Uterus (tissue), 4 donors: ENCODE data around the gene RALGAPB. TPM values are rescaled to one million over a fixed set of nuclear protein-coding genes. Genes with fewer than 3 reads are reported as not detected.

Source experiments
- DNase-seq, 2 donors: peaks; one replicate each; pipeline ENCODE4 v3.0.0-alpha.2; 2019 to 2020
- H3K27ac ChIP-seq, 2 donors: fragments of 200-600 bp; sonication (generic); 1 replicate in 1 of 2; 2 replicates in 1 of 2; pipeline ENCODE4 v1.5.1; 2016 to 2018
- H3K27me3 ChIP-seq, 2 donors: fragments of 200-600 bp; sonication (generic); one replicate each; pipeline ENCODE4 v1.5.1; 2018 to 2019; ENCODE audit warnings: control low read depth in 1 of 2
- H3K36me3 ChIP-seq, 2 donors: fragments of 200-600 bp; sonication (generic); one replicate each; pipeline ENCODE4 v1.5.1; 2019; ENCODE audit warnings: control low read depth in 1 of 2
- H3K4me1 ChIP-seq, 2 donors: fragments of 200-600 bp; sonication (generic); one replicate each; pipeline ENCODE4 v1.5.1; 2018 to 2019; ENCODE audit warnings: control low read depth in 1 of 2
- H3K4me3 ChIP-seq, 2 donors: fragments of 200-600 bp; sonication (generic); 1 replicate in 1 of 2; 2 replicates in 1 of 2; pipeline ENCODE4 v1.5.1; 2018 to 2019; ENCODE audit warnings: mild to moderate bottlenecking in 1 of 2
- H3K9me3 ChIP-seq, 2 donors: fragments of 200-600 bp; sonication (generic); one replicate each; pipeline ENCODE4 v1.5.1; 2019; ENCODE audit warnings: control low read depth in 1 of 2
- POLR2A ChIP-seq, 2 donors: fragments of 450-650 bp; IDR thresholded peaks; one replicate each; pipeline ENCODE4 v1.6.1; 2016; ENCODE audit warnings: antibody characterized with exemption in 2 of 2, mild to moderate bottlenecking in 1 of 2, moderate library complexity in 1 of 2
- intact Hi-C: fragments of 100-400 bp; cut with DNase I; formaldehyde crosslinking; loops from one replicate; pipeline ENCODE4 v1.15.1; 2023; ENCODE audit warnings: low total_unique reads
- total RNA-seq, 4 donors: library from RNA; depleted of rRNA in 3 of 4; stranded (reverse); fragments of >200 nt in 3 of 4; gene quantifications; one replicate each; pipeline versions ENCODE4 v1.1.0 to v1.2.4, GENCODE V29; 2014 to 2023
- TF ChIP-seq, protein P1 (sequence below), 4 experiments: fragments of 200-600 bp in 2 of 4; fragments of 450-650 bp in 2 of 4; sonication (generic) in 2 of 4; IDR thresholded peaks; one replicate each; pipeline ENCODE4 v1.5.1; 2016 to 2019; ENCODE audit warnings: antibody characterized with exemption in 4 of 4, mild to moderate bottlenecking in 2 of 4, moderate library complexity in 1 of 4
- donor health status: DM: yes; HTN: yes; CAD: no.

The RALGAPB gene
- total RNA-seq, 4 donors from 2014 or later, result 27.4 to 57.0 (median 39.9) TPM

DNA sequence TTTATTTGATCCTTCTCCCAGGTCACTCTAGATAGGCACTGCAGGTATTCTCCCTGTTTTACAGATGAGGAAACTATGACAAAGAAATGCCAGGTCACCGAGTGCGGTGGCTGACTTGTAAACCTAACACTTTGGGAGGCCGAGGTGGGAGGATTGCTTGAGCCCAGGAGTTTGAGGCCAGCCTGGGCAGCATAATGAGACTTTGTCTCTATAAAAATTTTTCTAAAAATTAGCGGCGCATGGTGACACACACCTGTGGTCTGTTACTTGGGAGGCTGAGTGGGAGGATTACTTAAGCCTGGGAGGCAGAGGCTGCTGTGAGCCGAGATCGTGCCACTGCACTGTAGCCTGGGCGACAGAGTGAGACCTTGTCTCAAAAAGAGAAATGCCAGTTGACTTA lies 5.1 kb downstream of the RALGAPB start:
- no peaks in the 10 kb centered on the region for H3K9me3 ChIP-seq
- no peak overlapping the region for H3K4me3 ChIP-seq
- H3K27ac ChIP-seq, result no peak overlapping the region
- H3K4me1 ChIP-seq, result peaks cover 0 to 17% of the 10 kb centered on the region in 2 donors
- H3K27me3 ChIP-seq, result no peaks in the 10 kb centered on the region
- intact Hi-C loops, result no loop called here
- TF ChIP-seq, protein P1, sequence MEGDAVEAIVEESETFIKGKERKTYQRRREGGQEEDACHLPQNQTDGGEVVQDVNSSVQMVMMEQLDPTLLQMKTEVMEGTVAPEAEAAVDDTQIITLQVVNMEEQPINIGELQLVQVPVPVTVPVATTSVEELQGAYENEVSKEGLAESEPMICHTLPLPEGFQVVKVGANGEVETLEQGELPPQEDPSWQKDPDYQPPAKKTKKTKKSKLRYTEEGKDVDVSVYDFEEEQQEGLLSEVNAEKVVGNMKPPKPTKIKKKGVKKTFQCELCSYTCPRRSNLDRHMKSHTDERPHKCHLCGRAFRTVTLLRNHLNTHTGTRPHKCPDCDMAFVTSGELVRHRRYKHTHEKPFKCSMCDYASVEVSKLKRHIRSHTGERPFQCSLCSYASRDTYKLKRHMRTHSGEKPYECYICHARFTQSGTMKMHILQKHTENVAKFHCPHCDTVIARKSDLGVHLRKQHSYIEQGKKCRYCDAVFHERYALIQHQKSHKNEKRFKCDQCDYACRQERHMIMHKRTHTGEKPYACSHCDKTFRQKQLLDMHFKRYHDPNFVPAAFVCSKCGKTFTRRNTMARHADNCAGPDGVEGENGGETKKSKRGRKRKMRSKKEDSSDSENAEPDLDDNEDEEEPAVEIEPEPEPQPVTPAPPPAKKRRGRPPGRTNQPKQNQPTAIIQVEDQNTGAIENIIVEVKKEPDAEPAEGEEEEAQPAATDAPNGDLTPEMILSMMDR (IDR thresholded peaks at IDR 0.05), result no peak
- no peak for TF ChIP-seq POLR2A (IDR thresholded peaks at IDR 0.05)
- DNase-seq, result no peak
- no peaks in the 10 kb centered on the region for H3K36me3 ChIP-seq

DNA sequence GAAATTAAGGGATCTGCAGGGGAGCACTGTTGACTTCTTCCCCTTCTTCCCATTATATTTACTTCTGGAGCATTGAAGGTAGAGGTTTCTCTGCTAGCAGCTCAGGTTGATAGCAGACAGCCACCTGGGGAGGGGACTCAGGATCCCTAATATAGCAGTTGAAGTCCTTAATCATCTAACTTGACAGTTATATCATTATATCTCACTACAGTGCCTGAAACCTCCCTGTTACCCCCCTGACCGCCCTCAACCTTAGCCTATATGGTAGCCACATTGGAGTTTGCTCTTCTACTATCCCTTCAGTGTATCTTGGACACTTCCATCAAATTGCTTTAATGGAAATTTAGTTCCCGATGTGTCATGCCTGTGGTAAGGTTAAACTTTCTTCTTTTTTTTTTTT lies 7.0 kb downstream of the RALGAPB start:
- intact Hi-C loops, result no loop called here

DNA sequence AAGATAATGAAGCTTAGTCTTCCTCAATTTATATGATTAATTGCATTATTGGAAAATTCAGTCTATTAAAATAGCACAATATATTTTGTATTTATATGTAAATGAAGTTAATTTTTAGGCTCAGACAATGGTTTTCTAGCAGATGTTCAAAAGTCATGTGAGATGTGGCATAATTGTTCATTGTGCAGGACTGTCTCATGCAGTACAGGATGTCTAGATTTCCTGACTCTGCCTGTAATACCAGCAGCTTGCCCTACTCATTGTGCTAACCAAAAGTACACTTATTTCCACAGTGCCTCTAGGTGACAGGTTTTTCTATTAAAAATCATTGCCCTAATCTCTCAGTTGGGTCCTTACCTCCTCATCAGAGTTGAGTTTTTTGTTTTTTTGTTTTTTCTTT lies 12.4 kb downstream of the RALGAPB start:
- Histone ChIP-seq H3K4me3 (no peak overlapping the region), H3K36me3 (no peaks in the 10 kb centered on the region), H3K27ac (no peak overlapping the region), H3K9me3 (no peaks in the 10 kb centered on the region), H3K4me1 (no peaks in the 10 kb centered on the region), H3K27me3 (no peaks in the 10 kb centered on the region)
- intact Hi-C loops, result no loop called here
- no peak for DNase-seq
- TF ChIP-seq POLR2A (IDR thresholded peaks at IDR 0.05), result no peak
- TF ChIP-seq, protein P1 (IDR thresholded peaks at IDR 0.05), result no peak

More for the DNA sequence above, 7.0 kb downstream of the RALGAPB start:
- Histone ChIP-seq H3K4me1 (peaks cover 0 to 4% of the 10 kb centered on the region in 2 donors), H3K4me3 (no peak overlapping the region), H3K9me3 (no peaks in the 10 kb centered on the region), H3K27ac (no peak overlapping the region), H3K36me3 (no peaks in the 10 kb centered on the region), H3K27me3 (no peaks in the 10 kb centered on the region)
- no peak for DNase-seq
- TF ChIP-seq, protein P1 (IDR thresholded peaks at IDR 0.05), result no peak
- TF ChIP-seq POLR2A (IDR thresholded peaks at IDR 0.05), result no peak

DNA sequence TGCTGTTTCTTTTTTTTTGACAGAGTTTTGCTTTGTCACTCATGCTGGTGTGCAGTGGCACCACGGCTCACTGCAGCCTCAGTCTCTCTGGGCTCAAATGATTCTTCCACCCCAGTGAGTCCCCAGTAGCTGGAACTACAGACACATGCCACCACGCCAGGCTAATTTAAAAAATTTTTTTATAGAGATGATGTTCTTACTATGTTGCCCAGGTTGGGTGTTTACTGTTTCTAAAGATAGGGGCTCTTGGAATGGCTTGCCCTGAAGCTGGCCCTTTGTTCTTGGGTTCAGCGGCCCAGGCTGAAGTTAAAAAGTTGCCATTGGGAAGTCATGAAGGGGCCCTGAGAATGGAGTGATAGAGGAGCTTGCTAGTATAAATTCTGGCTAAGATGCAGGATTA lies 16.5 kb downstream of the RALGAPB start:
- H3K9me3 ChIP-seq, result no peaks in the 10 kb centered on the region
- intact Hi-C loops, result no loop called here
- H3K36me3 ChIP-seq, result no peaks in the 10 kb centered on the region

DNA sequence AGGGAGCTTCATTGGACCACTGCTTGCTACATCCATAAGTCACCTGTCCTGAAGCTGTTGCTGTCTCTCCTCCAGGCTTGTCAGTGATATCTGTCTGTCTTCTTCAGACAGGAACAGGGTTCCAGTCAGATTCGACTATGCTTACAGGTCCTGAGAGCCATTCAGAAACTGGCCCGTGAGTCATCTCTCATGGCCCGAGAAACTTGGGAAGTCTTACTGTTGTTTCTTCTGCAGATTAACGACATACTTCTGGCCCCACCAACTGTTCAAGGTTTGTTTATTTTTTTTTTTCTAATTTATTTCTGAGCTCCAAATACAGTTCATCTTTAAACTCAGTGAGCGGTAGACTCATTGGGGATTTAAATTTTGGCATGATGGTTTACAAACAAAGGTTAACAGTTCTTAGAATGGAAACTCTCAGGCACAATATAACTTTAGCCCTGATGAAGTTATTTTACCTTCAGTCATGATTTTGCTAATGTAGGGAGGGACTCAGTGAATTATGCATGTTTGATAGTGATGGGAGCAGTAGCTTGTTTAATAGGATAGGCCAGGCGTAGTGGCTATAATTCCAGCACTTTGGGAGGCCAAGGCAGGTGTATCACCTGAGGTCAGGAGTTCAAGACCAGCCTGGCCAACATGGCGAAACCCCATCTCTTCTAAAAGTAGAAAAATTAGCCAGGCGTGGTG lies 24.7 kb downstream of the RALGAPB start:
- intact Hi-C loops, result no loop called here
- no peak overlapping the region for H3K4me3 ChIP-seq
- no peaks in the 10 kb centered on the region for H3K4me1 ChIP-seq
- H3K9me3 ChIP-seq, result no peaks in the 10 kb centered on the region
- no peaks in the 10 kb centered on the region for H3K27me3 ChIP-seq
- TF ChIP-seq, protein P1 (IDR thresholded peaks at IDR 0.05), result no peak
- no peak for TF ChIP-seq POLR2A (IDR thresholded peaks at IDR 0.05)
- H3K36me3 ChIP-seq, result no peaks in the 10 kb centered on the region
- no peak for DNase-seq
- no peak overlapping the region for H3K27ac ChIP-seq

More for the DNA sequence above, 16.5 kb downstream of the RALGAPB start:
- H3K27ac ChIP-seq, result no peak overlapping the region
- H3K4me1 ChIP-seq, result no peaks in the 10 kb centered on the region
- no peak for DNase-seq
- no peak for TF ChIP-seq POLR2A (IDR thresholded peaks at IDR 0.05)
- TF ChIP-seq, protein P1 (IDR thresholded peaks at IDR 0.05), result no peak
- H3K4me3 ChIP-seq, result no peak overlapping the region
- no peaks in the 10 kb centered on the region for H3K27me3 ChIP-seq
